B cell (primary cell): Measurements from ENCODE around the gene MCEMP1. TPM values are rescaled to one million over a fixed set of nuclear protein-coding genes. Genes with fewer than 3 reads are reported as not detected.

Experiments used
- ATAC-seq: fragments of 200-7000 bp; cut with Tn5 transposase; one replicate; pipeline ENCODE4 v1.10.0; 2021; ENCODE audit warnings: low read depth, mild to moderate bottlenecking, moderate number of reproducible peaks, moderate library complexity
- CTCF ChIA-PET: fragments of 350-600 bp; sonication (Branson Sonifier 250); formaldehyde crosslinking; loops from one replicate; lab custom pipeline; 2021; ENCODE audit warnings: antibody characterized with exemption, inconsistent platforms; lab: Charles Lee
- POLR2A ChIA-PET: fragments of 350-600 bp; sonication (Branson Sonifier 250); formaldehyde crosslinking; loops from one replicate; lab custom pipeline; 2021; ENCODE audit warnings: antibody characterized with exemption; lab: Charles Lee
- DNase-seq: peaks from one replicate; pipeline ENCODE4 v3.0.0; 2013
- H2AFZ ChIP-seq: 2 replicates; pipeline ENCODE4 v1.6.1; 2012; ENCODE audit warnings: mild to moderate bottlenecking, low read depth, low read length; ENCODE audit not compliant: insufficient read depth, poor library complexity, severe bottlenecking
- H3K27ac ChIP-seq, 2 donors: 1 replicate in 1 of 2; 2 replicates in 1 of 2; pipeline ENCODE4 v1.5.1; 2012 to 2013; ENCODE audit warnings: low read length in 2 of 2, mild to moderate bottlenecking in 2 of 2, moderate library complexity in 1 of 2
- H3K27me3 ChIP-seq, 4 experiments: fragments of 200-600 bp in 1 of 4; sonication (generic) in 1 of 4; replicated peaks in 1 of 4; 1 replicate in 2 of 4; 2 replicates in 2 of 4; pipeline versions ENCODE4 v1.6.1 to v1.7.0; 2013 to 2016; ENCODE audit warnings: low read length in 3 of 4, mild to moderate bottlenecking in 2 of 4, mixed read lengths in 1 of 4, moderate library complexity in 1 of 4; ENCODE audit not compliant: insufficient read depth in 4 of 4, control insufficient read depth in 3 of 4; ENCODE audit errors: control extremely low read depth in 1 of 4
- H3K36me3 ChIP-seq, 2 experiments: replicated peaks in 1 of 2; 1 replicate in 1 of 2; 2 replicates in 1 of 2; pipeline versions ENCODE4 v1.6.1 to v1.7.1; 2013; ENCODE audit warnings: low read length in 1 of 2; ENCODE audit not compliant: insufficient read depth in 2 of 2, control insufficient read depth in 1 of 2; ENCODE audit errors: control extremely low read depth in 1 of 2, extremely low read depth in 1 of 2
- H3K4me1 ChIP-seq, 2 donors: fragments of 200-600 bp in 1 of 2; sonication (generic) in 1 of 2; 1 replicate in 1 of 2; 2 replicates in 1 of 2; pipeline versions ENCODE4 v1.5.1 to v1.6.1; 2013 to 2017; ENCODE audit warnings: low read length in 2 of 2; ENCODE audit not compliant: control insufficient read depth in 2 of 2, insufficient read depth in 2 of 2
- H3K4me2 ChIP-seq: replicated peaks from 2 replicates; pipeline ENCODE3; 2012; ENCODE audit warnings: mild to moderate bottlenecking, low read depth, low read length; ENCODE audit not compliant: poor library complexity, severe bottlenecking
- H3K4me3 ChIP-seq, 5 experiments: fragments of 200-600 bp in 1 of 5; sonication (generic) in 1 of 5; 1 replicate in 3 of 5; 2 replicates in 2 of 5; pipeline versions ENCODE4 v1.5.1 to v1.7.0; 2011 to 2016; ENCODE audit warnings: low read length in 4 of 5, mild to moderate bottlenecking in 4 of 5, low read depth in 2 of 5, control low read depth in 1 of 5, moderate library complexity in 1 of 5; ENCODE audit not compliant: insufficient read depth in 1 of 5; ENCODE audit errors: control extremely low read depth in 1 of 5, extremely low read depth in 1 of 5
- H3K79me2 ChIP-seq: fragments of 200-600 bp; sonication (generic); one replicate; pipeline ENCODE4 v1.6.0; 2016; ENCODE audit warnings: low read length; ENCODE audit not compliant: control insufficient read depth, insufficient read depth
- H3K9ac ChIP-seq: fragments of 200-600 bp; sonication (generic); 2 replicates; pipeline ENCODE4 v1.6.1; 2017; ENCODE audit warnings: mild to moderate bottlenecking, low read length, moderate library complexity
- H3K9me3 ChIP-seq, 3 donors: one replicate each; pipeline versions ENCODE4 v1.6.1 to v1.7.1; 2013; ENCODE audit warnings: low read length in 2 of 3; ENCODE audit not compliant: control insufficient read depth in 2 of 3, insufficient read depth in 1 of 3; ENCODE audit errors: control extremely low read depth in 1 of 3
- H4K20me1 ChIP-seq: 2 replicates; pipeline ENCODE4 v1.6.0; 2012; ENCODE audit warnings: mild to moderate bottlenecking, low read length; ENCODE audit not compliant: insufficient read depth, control insufficient read depth, poor library complexity, severe bottlenecking
- H3K27ac Mint-ChIP-seq: one replicate; pipeline ENCODE4 v1.8.0; 2021; ENCODE audit warnings: mixed read lengths
- H3K27me3 Mint-ChIP-seq: one replicate; pipeline ENCODE4 v1.8.0; 2021; ENCODE audit warnings: mixed read lengths
- H3K4me1 Mint-ChIP-seq: one replicate; pipeline ENCODE4 v1.8.0; 2021; ENCODE audit warnings: mixed read lengths
- H3K4me3 Mint-ChIP-seq: one replicate; pipeline ENCODE4 v1.8.0; 2021; ENCODE audit warnings: mixed read lengths
- H3K9me3 Mint-ChIP-seq: one replicate; pipeline ENCODE4 v1.8.0; 2022; ENCODE audit warnings: mixed read lengths; ENCODE audit not compliant: insufficient read depth
- EZH2 ChIP-seq: IDR thresholded peaks from 2 replicates; pipeline ENCODE4 v1.6.1; 2012; ENCODE audit warnings: borderline replicate concordance, low read depth, mild to moderate bottlenecking, moderate library complexity, low read length; ENCODE audit not compliant: insufficient read depth, poor library complexity, severe bottlenecking
- WGBS: methylation state at CpG from one replicate; pipeline ENCODE4 v1.1.5; 2013; ENCODE audit warnings: missing lambda C conversion rate; ENCODE audit not compliant: insufficient coverage; 5-methylcytosine and 5-hydroxymethylcytosine counted together
- intact Hi-C: fragments of 100-400 bp; cut with micrococcal nuclease; formaldehyde crosslinking; loops from one replicate; pipeline ENCODE4 v1.10.0; 2022
- polyA plus RNA-seq: library from polyadenylated mRNA; depleted of rRNA; stranded (reverse); fragments of >200 nt; gene quantifications from 2 replicates; pipeline ENCODE4 v1.2.3, GENCODE V29; 2012
- total RNA-seq, 2 donors: library from RNA; stranded (reverse); fragments of 120-200 nt in 1 of 2; gene quantifications; 1 replicate in 1 of 2; 2 replicates in 1 of 2; pipeline versions ENCODE4 v1.2.3 to v1.2.4, GENCODE V29; 2013 to 2022
- TF ChIP-seq, protein P1 (sequence below): fragments of 200-600 bp; IDR thresholded peaks from one replicate; pipeline ENCODE4 v1.8.0; 2022; ENCODE audit warnings: antibody characterized with exemption, mild to moderate bottlenecking

Gene MCEMP1
- total and polyA plus RNA-seq, 2 donors (not counting 1 experiment from before 2014, with no cell fraction given) = 0.57 TPM; not detected in 1

GRCh38 chr19:7680606-7681339, 3.9 kb downstream of the MCEMP1 start, which contains the start of gene TRAPPC5:
Gene TRAPPC5 (plus strand): TSS chr19:7680833. CDS start chr19:7682254, 1,421 bp downstream.
- WGBS = under 1% methylated on average over 79 of the region's 79 CpGs
- peaks cover 63% of the 10 kb centered on the region for H3K4me1 Mint-ChIP-seq
- no peaks in the 10 kb centered on the region for H3K9me3 Mint-ChIP-seq
- ATAC-seq (peak; percentile 65), DNase-seq (peak; percentile 93)
- peak within 1 kb of the TSS; percentile 79 to 92 for H3K27ac ChIP-seq
- peak within 1 kb of the TSS; percentile 94 for H3K4me2 ChIP-seq
- H3K27me3 ChIP-seq = peaks cover 0 to 21% (median 3%) of the 10 kb centered on the region in 4 experiments
- H3K4me1 ChIP-seq = peaks cover 37 to 45% of the 10 kb centered on the region in 2 donors
- peak within 1 kb of the TSS; percentile 87 for H3K4me3 Mint-ChIP-seq
- peaks cover 0 to 21% of the 10 kb centered on the region in 2 experiments for H3K36me3 ChIP-seq
- H3K9ac ChIP-seq = peak within 1 kb of the TSS; percentile 79
- peaks cover 15% of the 10 kb centered on the region for H3K27me3 Mint-ChIP-seq
- CTCF ChIA-PET = interaction anchor here (0.5 to 5.4 kb wide), 50 partner anchors 10 to 578 kb away, joined by 3 to 145 read pairs (median 5); partner anchors contain the start of genes FCER2, MAP2K7, PET100 and RETN
- H3K27ac Mint-ChIP-seq = peak within 1 kb of the TSS; percentile 92
- TF ChIP-seq, protein P1, sequence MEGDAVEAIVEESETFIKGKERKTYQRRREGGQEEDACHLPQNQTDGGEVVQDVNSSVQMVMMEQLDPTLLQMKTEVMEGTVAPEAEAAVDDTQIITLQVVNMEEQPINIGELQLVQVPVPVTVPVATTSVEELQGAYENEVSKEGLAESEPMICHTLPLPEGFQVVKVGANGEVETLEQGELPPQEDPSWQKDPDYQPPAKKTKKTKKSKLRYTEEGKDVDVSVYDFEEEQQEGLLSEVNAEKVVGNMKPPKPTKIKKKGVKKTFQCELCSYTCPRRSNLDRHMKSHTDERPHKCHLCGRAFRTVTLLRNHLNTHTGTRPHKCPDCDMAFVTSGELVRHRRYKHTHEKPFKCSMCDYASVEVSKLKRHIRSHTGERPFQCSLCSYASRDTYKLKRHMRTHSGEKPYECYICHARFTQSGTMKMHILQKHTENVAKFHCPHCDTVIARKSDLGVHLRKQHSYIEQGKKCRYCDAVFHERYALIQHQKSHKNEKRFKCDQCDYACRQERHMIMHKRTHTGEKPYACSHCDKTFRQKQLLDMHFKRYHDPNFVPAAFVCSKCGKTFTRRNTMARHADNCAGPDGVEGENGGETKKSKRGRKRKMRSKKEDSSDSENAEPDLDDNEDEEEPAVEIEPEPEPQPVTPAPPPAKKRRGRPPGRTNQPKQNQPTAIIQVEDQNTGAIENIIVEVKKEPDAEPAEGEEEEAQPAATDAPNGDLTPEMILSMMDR = peak; percentile 95
- no peak for TF ChIP-seq EZH2
- intact Hi-C loops = loop anchor here (1.0 to 5.0 kb wide), 4 partner anchors 14 to 37 kb away; partner anchors contain the start of gene FCER2
- H4K20me1 ChIP-seq = peaks cover 33% of the 10 kb centered on the region
- peaks cover 0 to 9% (median 0%) of the 10 kb centered on the region in 3 donors for H3K9me3 ChIP-seq
- POLR2A ChIA-PET = interaction anchor here (0.6 to 1.5 kb wide), 8 partner anchors 17 to 125 kb away, joined by 3 to 15 read pairs (median 4); partner anchors contain the start of gene FCER2
- peaks cover 32% of the 10 kb centered on the region for H3K79me2 ChIP-seq
- H2AFZ ChIP-seq = peak within 1 kb of the TSS; percentile 85
- H3K4me3 ChIP-seq = peak within 1 kb of the TSS; percentile 35 to 98 (median 93)
